NCI-H2081 (cell line): ENCODE measurements around the gene ABCA6.
A peak's percentile ranks its signal among the peaks of the same experiment; 100 is the strongest.
"Not testable (repeated sequence)": the region's sequence is repeated elsewhere in the genome, so short reads cannot be mapped to it uniquely, and the experiment has no call there.

ENCODE experiments used
- DNase-seq, 2 experiments: peaks; one replicate each; lab custom pipeline; 2025; lab: John Stamatoyannopoulos, UW

ABCA6 gene

GRCh38 chr17:69071233-69071586 is 70.5 kb downstream of the ABCA6 start:
- not testable (repeated sequence) for DNase-seq

GRCh38 chr17:69070378-69071232 is 71.1 kb downstream of the ABCA6 start:
- DNase-seq = peak in 1 of 2 experiments; percentile 39

DNA sequence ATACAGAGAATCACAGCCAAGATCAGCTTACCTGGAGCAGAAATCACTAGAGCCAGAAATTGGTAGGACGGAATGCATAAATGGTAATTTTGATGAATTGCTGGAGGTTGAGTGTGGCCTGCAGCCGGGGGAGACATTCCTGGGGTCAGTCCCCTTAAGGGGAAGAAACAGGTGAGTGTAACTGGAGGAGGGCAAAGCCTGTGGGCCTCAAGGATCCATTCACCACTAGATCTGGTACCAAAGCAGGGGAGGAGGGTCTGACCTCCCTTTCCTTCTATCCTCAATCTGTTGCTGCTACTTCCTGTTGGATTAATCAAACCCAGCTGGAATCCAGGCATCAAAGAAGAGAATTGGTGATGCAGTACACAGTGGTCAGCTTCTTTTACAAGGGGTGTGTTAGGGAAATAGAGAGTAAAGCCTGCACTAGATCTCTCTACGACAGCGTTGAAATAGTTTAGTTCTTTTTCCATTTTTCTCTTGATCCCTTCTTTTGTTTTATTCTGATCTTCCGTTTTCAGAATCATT is 72.4 kb downstream of the ABCA6 start:
- DNase-seq = no peak

- DNase-seq = no peak
Measured at GRCh38 chr17:69067274-69068047, 74.2 kb downstream of the ABCA6 start.

DNA sequence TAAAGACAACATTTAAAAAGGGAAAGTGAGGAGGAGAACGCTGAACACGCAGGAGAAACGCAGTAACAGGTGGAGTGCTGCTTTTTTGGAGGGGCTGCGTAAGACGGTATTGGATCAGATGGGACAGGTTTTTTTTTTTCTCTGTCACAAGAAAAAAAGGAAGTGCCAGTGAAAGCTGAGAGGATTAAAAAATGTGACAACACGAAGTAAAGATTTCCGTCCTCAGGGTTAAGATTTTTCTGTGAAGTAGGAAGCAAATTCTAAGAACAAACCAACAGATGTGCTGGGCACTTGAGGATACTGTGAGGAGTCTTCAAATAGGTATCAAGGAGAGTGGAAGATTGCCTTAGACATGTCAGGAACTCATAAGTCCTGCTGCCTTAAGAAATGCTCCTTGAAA is 75.2 kb downstream of the ABCA6 start:
- DNase-seq = no peak

GRCh38 chr17:69065113-69065512 is 76.6 kb downstream of the ABCA6 start:
- no peak for DNase-seq

DNA sequence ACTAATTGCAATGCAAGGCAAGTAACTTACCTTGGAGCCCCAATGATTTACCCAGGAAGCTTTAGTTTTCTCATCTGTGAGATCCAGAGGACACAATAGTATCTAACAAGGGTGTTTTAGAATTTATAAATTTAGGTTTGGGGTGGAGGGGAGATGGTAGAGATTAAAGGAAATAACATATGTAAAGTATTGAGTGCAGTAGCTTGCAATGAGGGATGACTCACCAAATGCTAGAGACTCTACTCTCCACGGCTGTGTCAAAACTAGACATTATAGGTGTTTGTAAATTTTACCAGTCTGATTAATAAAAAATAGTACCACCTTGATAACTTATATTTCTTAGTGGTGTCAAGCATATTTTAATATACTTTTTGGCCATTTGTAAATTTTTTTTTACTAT is 77.2 kb downstream of the ABCA6 start:
- no peak for DNase-seq

- DNase-seq = no peak
Measured at GRCh38 chr17:69064001-69064400, 77.7 kb downstream of the ABCA6 start.

DNA sequence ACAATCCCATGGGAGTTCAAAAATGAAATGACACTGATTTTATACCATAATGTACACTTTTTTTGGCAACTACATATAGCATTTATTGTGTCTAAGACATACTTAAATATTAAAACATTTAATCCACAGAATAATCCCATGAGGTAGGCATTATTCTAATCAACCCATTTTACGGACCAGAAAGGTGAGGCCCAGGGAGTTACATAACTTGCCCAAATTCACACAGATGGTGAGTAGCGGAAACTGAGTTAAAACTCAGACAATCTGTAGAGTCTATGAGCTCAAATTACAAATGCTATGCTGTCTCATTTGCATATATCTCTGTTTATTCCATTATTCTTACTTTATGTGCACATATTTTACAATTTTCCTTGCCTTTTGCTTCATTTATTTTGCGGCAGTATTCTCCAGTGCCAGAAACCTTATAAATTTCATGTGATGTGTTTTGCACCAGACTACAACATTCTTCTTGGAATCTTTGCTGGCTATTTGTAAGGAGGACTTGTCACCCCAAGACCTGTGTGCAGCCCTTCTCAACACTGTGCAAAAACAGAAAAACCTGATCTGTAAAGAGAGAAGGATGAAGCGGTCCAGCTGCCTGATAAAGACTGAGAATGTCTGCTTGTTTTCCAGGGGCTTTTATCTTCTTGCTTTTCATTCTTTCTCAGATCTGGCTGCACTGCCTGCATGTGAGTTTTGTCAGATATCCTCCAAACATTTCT is 78.7 kb downstream of the ABCA6 start:
- DNase-seq = no peak

- no peak for DNase-seq
Measured at GRCh38 chr17:69061721-69062556, 79.8 kb downstream of the ABCA6 start.

- no peak for DNase-seq
Measured at GRCh38 chr17:69060822-69061221, 80.9 kb downstream of the ABCA6 start, which contains the start of gene ABCA9. Gene ABCA9, minus strand, starts transcription at chr17:69060927. Its CDS starts 9,801 bp downstream, at chr17:69051126.

DNA sequence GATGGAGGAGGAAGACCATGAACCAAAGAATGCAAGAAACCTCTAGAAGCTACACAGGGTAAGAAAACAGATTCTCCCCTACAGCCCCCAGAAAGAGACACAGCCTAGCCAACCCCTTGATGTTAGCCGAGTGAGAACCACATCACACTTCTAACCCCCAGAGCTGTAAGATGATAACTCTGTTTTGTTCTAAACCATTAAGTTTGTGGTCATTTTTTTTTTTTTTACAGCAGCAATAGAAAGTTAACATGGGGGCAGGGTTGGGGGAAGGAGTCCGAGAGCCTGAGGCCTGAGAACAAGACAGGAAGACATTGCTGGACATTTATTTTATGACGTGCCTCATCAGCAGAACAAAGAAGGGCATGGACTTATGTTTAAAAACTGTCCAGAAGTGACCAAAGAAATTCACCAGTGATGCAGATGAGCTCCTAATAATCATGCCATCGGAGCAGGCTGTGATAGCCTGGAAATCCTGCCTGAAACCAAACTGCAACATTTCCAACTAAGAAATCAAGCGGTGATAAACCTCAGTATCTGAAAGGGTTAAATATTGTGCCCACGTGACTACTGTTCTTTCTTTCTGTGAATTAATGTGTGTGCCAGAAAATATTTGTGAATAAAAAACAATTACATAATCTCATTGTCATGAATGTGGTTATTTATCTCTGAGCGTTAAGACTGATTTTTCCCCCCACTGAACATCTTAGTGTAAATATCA is 82.1 kb downstream of the ABCA6 start:
- no peak for DNase-seq

DNA sequence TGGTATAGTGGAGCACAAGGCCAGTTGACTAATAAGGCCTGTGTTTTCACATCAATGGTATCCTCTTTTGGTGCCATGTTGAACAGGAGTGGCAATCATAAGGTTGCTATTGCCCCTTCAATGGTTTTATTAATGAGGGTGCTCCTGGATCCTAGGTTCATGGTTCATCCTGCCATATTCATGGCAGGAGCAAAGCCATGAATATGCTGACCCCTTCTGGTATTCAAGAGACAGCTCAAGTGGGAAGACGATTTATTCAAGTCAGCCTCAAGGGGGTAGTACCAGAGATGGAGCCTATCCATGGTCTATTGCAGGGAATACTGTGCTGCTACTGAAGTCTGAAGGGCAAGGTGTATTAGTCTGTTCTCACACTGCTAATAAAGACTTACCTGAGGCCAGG is 83.5 kb downstream of the ABCA6 start:
- no peak for DNase-seq

DNA sequence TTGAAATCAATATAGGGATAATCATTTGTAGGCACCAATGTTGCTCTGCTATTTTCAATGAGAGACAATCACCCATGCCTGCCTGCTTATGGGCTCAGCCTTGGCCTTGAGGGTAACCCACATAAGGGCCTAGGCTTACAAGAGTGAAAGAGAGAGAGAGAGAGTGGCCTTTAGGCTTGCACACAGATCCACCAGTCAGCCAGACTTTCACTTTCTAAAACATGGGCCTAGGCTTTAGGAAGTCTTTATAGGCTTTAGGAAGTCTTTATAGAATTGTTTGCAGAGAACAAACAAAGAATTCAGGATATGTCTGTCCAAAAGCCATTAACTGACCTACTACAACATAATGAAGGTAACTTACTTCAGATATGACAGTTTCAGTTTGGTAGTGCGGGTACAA is 84.4 kb downstream of the ABCA6 start:
- no peak for DNase-seq

DNA sequence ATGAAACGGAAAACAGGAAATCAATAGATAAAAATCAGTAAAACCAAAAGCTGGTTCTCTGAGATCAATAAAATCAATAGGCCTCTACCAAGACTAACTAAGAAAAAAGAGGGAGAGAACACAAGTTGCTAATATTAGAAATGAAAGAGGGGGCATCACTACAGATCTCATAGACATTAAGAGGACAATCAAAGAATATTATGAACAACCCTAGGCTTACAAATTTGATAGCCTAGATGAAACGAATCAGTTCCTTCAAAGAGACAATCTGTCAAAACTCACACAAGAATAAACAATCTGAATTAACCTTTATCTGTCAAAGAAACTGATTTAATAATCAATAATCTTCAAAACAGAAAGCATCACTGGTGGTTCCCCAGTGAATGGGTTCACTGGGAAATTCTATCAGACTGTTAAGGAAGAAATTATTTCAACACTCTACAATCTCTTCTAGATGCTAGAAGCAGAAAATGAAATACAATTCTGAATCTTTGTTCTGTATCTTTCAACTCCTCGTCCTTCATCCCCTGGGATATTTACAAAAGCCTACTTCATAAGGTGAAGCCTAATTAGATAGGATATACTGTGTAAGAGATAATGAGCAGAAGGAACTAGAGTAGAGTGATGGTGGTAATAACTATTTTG is 85.4 kb downstream of the ABCA6 start:
- DNase-seq = no peak

DNA sequence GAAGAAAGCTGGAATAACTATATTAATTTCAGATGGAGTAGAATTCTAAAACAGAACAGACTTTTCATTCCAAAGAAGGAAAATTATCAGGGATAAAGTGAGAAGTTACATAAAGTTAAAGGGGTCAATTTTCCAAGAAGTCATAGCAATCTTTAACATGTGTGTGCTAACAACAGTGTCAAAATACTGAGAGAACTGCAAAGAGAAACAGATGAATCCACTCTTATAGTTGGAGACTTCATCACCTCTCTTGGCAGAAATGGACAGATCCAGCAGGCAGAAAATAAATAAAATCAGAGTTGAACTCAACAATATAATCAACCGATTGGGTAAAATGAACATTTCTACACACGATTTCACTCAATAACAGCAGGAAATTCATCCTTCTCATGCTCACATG is 86.4 kb downstream of the ABCA6 start:
- DNase-seq = no peak

DNA sequence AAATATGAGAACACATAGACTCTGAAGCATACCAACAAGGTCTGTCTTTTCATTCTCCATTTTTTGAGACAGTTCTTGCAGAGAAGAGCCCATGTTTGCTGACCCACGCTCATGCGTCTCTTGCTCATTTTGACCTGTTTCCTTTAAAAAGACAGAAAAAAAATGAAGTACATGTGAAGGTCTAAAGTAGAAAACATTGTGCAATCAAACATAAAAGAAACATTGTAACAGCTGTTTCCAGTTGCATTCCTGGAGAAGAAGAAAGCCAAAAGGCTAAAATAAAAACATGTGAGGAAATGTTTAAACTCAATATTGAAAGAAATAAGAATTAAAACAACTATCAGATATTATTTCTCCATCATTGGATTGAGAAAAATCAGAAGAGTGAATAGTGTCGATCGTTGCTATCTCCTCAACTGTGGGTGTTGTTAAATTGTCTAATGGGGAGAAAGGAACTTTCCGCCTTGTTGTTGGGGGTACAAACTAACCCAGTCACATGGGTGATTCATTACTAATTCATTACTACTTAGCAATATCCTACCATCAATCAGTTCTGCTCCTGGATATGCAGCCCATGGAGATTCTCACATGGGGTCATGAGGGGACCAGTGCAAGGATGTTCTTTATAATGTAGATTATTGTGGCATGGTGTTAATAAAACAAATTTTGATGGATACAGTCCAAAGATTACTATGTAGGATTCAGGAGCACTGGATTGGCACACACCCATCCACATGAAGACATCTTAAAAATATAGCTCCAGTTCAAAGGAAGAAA is 90.5 kb downstream of the ABCA6 start:
- no peak for DNase-seq

- no peak for DNase-seq
Measured at GRCh38 chr17:69048634-69049033, 93.1 kb downstream of the ABCA6 start.
